IMR-90 (cell line): Measurements from ENCODE around the gene HNRNPH1. TPM values are rescaled to one million over a fixed set of nuclear protein-coding genes. Genes with fewer than 3 reads are reported as not detected.

Source experiments
- ATAC-seq: fragments of 200-7000 bp; cut with Tn5 transposase; 2 replicates; pipeline ENCODE4 v1.9.1; 2020; ENCODE audit warnings: low read depth, mild to moderate bottlenecking, moderate library complexity
- BruUV-seq: library from RNA; stranded (reverse); fragments of 400-500 nt; replicated peaks from 2 replicates; lab custom pipeline; 2021; lab: Mats Ljungman, UMichigan
- CTCF ChIA-PET: fragments of 300-600 bp; formaldehyde crosslinking; extraction: SDS; loops from one replicate; lab custom pipeline; 2021; ENCODE audit warnings: antibody characterized with exemption; lab: Yijun Ruan, JAX
- POLR2A ChIA-PET: fragments of 300-600 bp; sonication (Branson Sonifier 250); formaldehyde crosslinking; loops from one replicate; lab custom pipeline; 2022; ENCODE audit warnings: antibody characterized with exemption; ENCODE audit not compliant: unreplicated experiment; lab: Charles Lee
- DNase-seq: peaks from one replicate; pipeline ENCODE4 v3.0.0; 2013
- H2AFZ ChIP-seq: replicated peaks from 2 replicates; pipeline ENCODE3; 2013; ENCODE audit warnings: low read length, mild to moderate bottlenecking; ENCODE audit not compliant: poor library complexity
- H2AK5ac ChIP-seq: 2 replicates; pipeline ENCODE4 v1.6.1; 2013; ENCODE audit warnings: low read depth, low read length, inconsistent platforms
- H2AK9ac ChIP-seq: replicated peaks from 2 replicates; pipeline ENCODE3; 2013; ENCODE audit warnings: mild to moderate bottlenecking, low read depth, low read length, moderate library complexity; ENCODE audit not compliant: poor library complexity
- H2BK120ac ChIP-seq: 2 replicates; pipeline ENCODE4 v1.6.1; 2013; ENCODE audit warnings: low read depth, low read length, inconsistent platforms
- H2BK15ac ChIP-seq: 3 replicates; pipeline ENCODE4 v1.6.1; 2013; ENCODE audit warnings: low read depth, low read length, inconsistent platforms
- H2BK20ac ChIP-seq: 2 replicates; pipeline ENCODE4 v1.6.1; 2013; ENCODE audit warnings: low read depth, mild to moderate bottlenecking, inconsistent platforms, low read length, moderate library complexity
- H2BK5ac ChIP-seq: 2 replicates; pipeline ENCODE4 v1.6.1; 2013; ENCODE audit warnings: mild to moderate bottlenecking, low read depth, low read length, inconsistent platforms; ENCODE audit not compliant: poor library complexity, severe bottlenecking
- H3K14ac ChIP-seq: replicated peaks from 2 replicates; pipeline ENCODE4 v1.6.1; 2013; ENCODE audit warnings: low read depth, low read length, inconsistent platforms
- H3K18ac ChIP-seq: 2 replicates; pipeline ENCODE4 v1.6.1; 2013; ENCODE audit warnings: low read depth, low read length, control low read depth
- H3K23ac ChIP-seq: 2 replicates; pipeline ENCODE4 v1.6.1; 2013; ENCODE audit warnings: low read depth, low read length, inconsistent platforms
- H3K27ac ChIP-seq: 2 replicates; pipeline ENCODE4 v1.5.1; 2013; ENCODE audit warnings: mild to moderate bottlenecking, control low read depth, low read length; ENCODE audit not compliant: insufficient read depth
- H3K27me3 ChIP-seq: 2 replicates; pipeline ENCODE4 v1.6.1; 2013; ENCODE audit warnings: low read length; ENCODE audit not compliant: control insufficient read depth, insufficient read depth
- H3K36me3 ChIP-seq: 2 replicates; pipeline ENCODE4 v1.6.1; 2013; ENCODE audit warnings: low read length, mixed read lengths; ENCODE audit not compliant: control insufficient read depth, insufficient read depth
- H3K4ac ChIP-seq: 2 replicates; pipeline ENCODE4 v1.6.1; 2013; ENCODE audit warnings: low read depth, low read length, inconsistent platforms
- H3K4me1 ChIP-seq: 2 replicates; pipeline ENCODE4 v1.6.1; 2013; ENCODE audit warnings: low read length, mixed read lengths; ENCODE audit not compliant: control insufficient read depth, insufficient read depth
- H3K4me2 ChIP-seq: 2 replicates; pipeline ENCODE4 v1.6.1; 2013; ENCODE audit warnings: low read depth, mild to moderate bottlenecking, control low read depth, low read length, moderate library complexity
- H3K4me3 ChIP-seq: 2 replicates; pipeline ENCODE4 v1.5.1; 2013; ENCODE audit warnings: low read depth, mild to moderate bottlenecking, control low read depth, low read length, moderate library complexity; ENCODE audit not compliant: insufficient read depth
- H3K56ac ChIP-seq: 2 replicates; pipeline ENCODE4 v1.6.1; 2013; ENCODE audit warnings: low read length, inconsistent platforms; ENCODE audit not compliant: insufficient read depth; ENCODE audit errors: extremely low read depth
- H3K79me1 ChIP-seq, 2 experiments: 2 replicates each; pipeline ENCODE4 v1.6.1; 2013; ENCODE audit warnings: low read length in 2 of 2, inconsistent platforms in 1 of 2, low read depth in 1 of 2
- H3K9ac ChIP-seq: 2 replicates; pipeline ENCODE4 v1.6.1; 2013; ENCODE audit warnings: low read depth, low read length, control low read depth
- H3K9me1 ChIP-seq: 2 replicates; pipeline ENCODE4 v1.6.1; 2013; ENCODE audit warnings: low read length, inconsistent platforms; ENCODE audit not compliant: insufficient read depth
- H3K9me3 ChIP-seq: 2 replicates; pipeline ENCODE4 v1.6.1; 2013; ENCODE audit warnings: low read length; ENCODE audit not compliant: control insufficient read depth, insufficient read depth
- H4K20me1 ChIP-seq: 2 replicates; pipeline ENCODE4 v1.6.1; 2013; ENCODE audit warnings: low read length, inconsistent platforms; ENCODE audit not compliant: insufficient read depth
- H4K5ac ChIP-seq: 2 replicates; pipeline ENCODE4 v1.6.1; 2013; ENCODE audit warnings: mild to moderate bottlenecking, low read depth, low read length, control low read depth
- H4K8ac ChIP-seq, 2 experiments: 2 replicates each; pipeline ENCODE4 v1.6.1; 2013; ENCODE audit warnings: low read depth in 2 of 2, low read length in 2 of 2, control low read depth in 1 of 2, inconsistent platforms in 1 of 2
- H4K91ac ChIP-seq: 2 replicates; pipeline ENCODE4 v1.6.1; 2013; ENCODE audit warnings: low read depth, low read length, inconsistent platforms; ENCODE audit not compliant: insufficient read depth
- BHLHE40 ChIP-seq: fragments of 150-350 bp; IDR thresholded peaks from 2 replicates; pipeline ENCODE4 v1.6.1; 2016; ENCODE audit warnings: mild to moderate bottlenecking, low read depth, low read length
- CEBPB ChIP-seq: IDR thresholded peaks from 2 replicates; pipeline ENCODE4 v1.6.1; 2012; ENCODE audit warnings: low read depth, low read length, improper control_type of control experiment
- FOS ChIP-seq: fragments of 150-350 bp; IDR thresholded peaks from 2 replicates; pipeline ENCODE4 v1.6.1; 2016; ENCODE audit warnings: low read depth, low read length
- MAFK ChIP-seq: IDR thresholded peaks from 2 replicates; pipeline ENCODE4 v1.6.1; 2012; ENCODE audit warnings: low read depth, low read length, improper control_type of control experiment
- MAZ ChIP-seq: IDR thresholded peaks from 2 replicates; pipeline ENCODE4 v1.6.1; 2012; ENCODE audit warnings: low read depth, mild to moderate bottlenecking, low read length, improper control_type of control experiment, moderate library complexity, borderline replicate concordance
- MXI1 ChIP-seq: IDR thresholded peaks from 2 replicates; pipeline ENCODE4 v1.6.1; 2012; ENCODE audit warnings: low read depth, mild to moderate bottlenecking, low read length, moderate library complexity, borderline replicate concordance
- NFE2L2 ChIP-seq: fragments of 150-350 bp; IDR thresholded peaks from 2 replicates; pipeline ENCODE4 v1.6.1; 2016; ENCODE audit warnings: low read depth, mild to moderate bottlenecking, low read length
- POLR2A ChIP-seq: IDR thresholded peaks from 2 replicates; pipeline ENCODE4 v1.6.1; 2012; ENCODE audit warnings: mild to moderate bottlenecking, low read depth, low read length
- RAD21 ChIP-seq: IDR thresholded peaks from 2 replicates; pipeline ENCODE4 v1.6.1; 2012; ENCODE audit warnings: low read length, improper control_type of control experiment
- RFX5 ChIP-seq: IDR thresholded peaks from 2 replicates; pipeline ENCODE4 v1.8.0; 2012; ENCODE audit warnings: low read depth, mild to moderate bottlenecking, low read length, moderate library complexity
- SMC3 ChIP-seq: fragments of 150-350 bp; IDR thresholded peaks from 2 replicates; pipeline ENCODE4 v1.6.1; 2016; ENCODE audit warnings: low read depth, mild to moderate bottlenecking, antibody characterized with exemption, low read length, moderate library complexity
- WGBS, 2 experiments: methylation state at CpG; one replicate each; pipeline versions ENCODE4 v1.1.5 to v1.1.7; 2013; ENCODE audit warnings: missing lambda C conversion rate in 2 of 2; ENCODE audit not compliant: insufficient read length in 1 of 2; ENCODE audit errors: extremely low coverage in 2 of 2; 5-methylcytosine and 5-hydroxymethylcytosine counted together
- dilution Hi-C: fragments of 300-500 bp; cut with HindIII; formaldehyde crosslinking; loops from one replicate; pipeline ENCODE4 v1.14.3; 2018; ENCODE audit warnings: low sequenced_read_pairs; ENCODE audit not compliant: unreplicated experiment
- in situ Hi-C: fragments of 300-500 bp; cut with MboI; formaldehyde crosslinking; loops from 3 replicates; pipeline ENCODE4 v1.14.3; 2019; ENCODE audit warnings: low sequenced_read_pairs, inconsistent platforms, mixed read lengths
- intact Hi-C: fragments of 100-400 bp; cut with micrococcal nuclease; formaldehyde crosslinking; loops from 2 replicates; pipeline ENCODE4 v1.10.0; 2022
- polyA plus RNA-seq, 3 experiments: library from polyadenylated mRNA; depleted of rRNA; stranded (reverse); fragments of >200 nt; gene quantifications; 2 replicates each; pipeline ENCODE4 v1.2.3, GENCODE V29; 2012; ENCODE audit warnings: low replicate concordance in 1 of 3
- total RNA-seq: library from RNA; depleted of rRNA; stranded (reverse); fragments of >200 nt; gene quantifications from 2 replicates; pipeline ENCODE4 v1.2.3, GENCODE V29; 2012
- TF ChIP-seq, protein P1 (sequence below): fragments of 150-350 bp; IDR thresholded peaks from 2 replicates; pipeline ENCODE4 v1.6.1; 2016; ENCODE audit warnings: low read depth, mild to moderate bottlenecking, low read length, moderate library complexity, borderline replicate concordance
- TF ChIP-seq, protein P2 (sequence below): fragments of 150-350 bp; IDR thresholded peaks from 2 replicates; pipeline ENCODE4 v1.6.1; 2017; ENCODE audit warnings: mild to moderate bottlenecking, antibody characterized with exemption, low read length, low read depth

Gene HNRNPH1
- total and polyA plus RNA-seq, 2 of the 4 experiments (the other 2 are of a cell fraction): 288 to 300 TPM

DNA sequence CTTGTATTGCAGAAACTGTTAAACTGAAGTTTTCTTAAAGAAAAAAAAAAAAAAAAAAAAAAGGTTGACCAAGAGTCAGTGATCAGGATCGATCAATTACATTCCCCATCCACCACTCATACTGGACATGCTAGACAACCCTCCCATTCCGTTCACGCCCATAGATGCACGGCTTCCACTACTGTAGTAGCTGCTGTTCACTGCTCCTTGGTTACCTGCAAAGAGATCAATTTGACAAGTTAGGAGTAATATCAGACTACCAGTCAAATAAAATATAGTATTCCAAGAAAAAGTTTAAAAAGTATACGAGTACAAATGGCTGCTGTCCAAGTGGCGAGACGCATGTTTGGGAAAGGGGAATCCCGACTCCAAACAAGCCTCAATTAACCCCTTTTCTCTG, 8.7 kb downstream of the HNRNPH1 start:
- Histone ChIP-seq H3K27ac (no peak overlapping the region), H4K20me1 (peaks cover 96% of the 10 kb centered on the region), H3K4me2 (no peak overlapping the region), H3K18ac (no peak overlapping the region), H3K9ac (no peak overlapping the region), H2BK15ac (no peak overlapping the region), H4K8ac (no peak overlapping the region), H4K91ac (no peak overlapping the region), H2AFZ (no peak overlapping the region), H2BK5ac (no peak overlapping the region), H3K4me1 (peaks cover 6% of the 10 kb centered on the region), H3K9me1 (peaks cover 17% of the 10 kb centered on the region; the same call in 1 of the 2 replicates), H3K27me3 (no peaks in the 10 kb centered on the region), H3K79me1 (peaks cover 34 to 82% of the 10 kb centered on the region in 2 experiments), H2AK9ac (no peak overlapping the region), H2AK5ac (no peak overlapping the region), H3K56ac (no peak overlapping the region), H3K14ac (no peak overlapping the region), H3K9me3 (no peaks in the 10 kb centered on the region), H3K23ac (no peak overlapping the region), H4K5ac (no peak overlapping the region), H3K4ac (no peak overlapping the region), H3K36me3 (peaks cover 76% of the 10 kb centered on the region), H2BK20ac (no peak overlapping the region), H2BK120ac (no peak overlapping the region), H3K4me3 (no peak overlapping the region)
- dilution Hi-C loops (no loop called here), intact Hi-C loops (no loop called here), in situ Hi-C loops (no loop called here)
- ChIA-PET POLR2A (interaction anchor here (0.7 kb wide), 1 partner anchor 9 kb away, joined by 3 read pairs; no protein-coding TSS in a partner anchor), CTCF (interaction anchor here (0.6 to 1.2 kb wide), 3 partner anchors 9 to 470 kb away, joined by 3 to 4 read pairs (median 3); partner anchors contain the start of gene HNRNPH1)
- no peak for TF ChIP-seq NFE2L2
- TF ChIP-seq, protein P1, sequence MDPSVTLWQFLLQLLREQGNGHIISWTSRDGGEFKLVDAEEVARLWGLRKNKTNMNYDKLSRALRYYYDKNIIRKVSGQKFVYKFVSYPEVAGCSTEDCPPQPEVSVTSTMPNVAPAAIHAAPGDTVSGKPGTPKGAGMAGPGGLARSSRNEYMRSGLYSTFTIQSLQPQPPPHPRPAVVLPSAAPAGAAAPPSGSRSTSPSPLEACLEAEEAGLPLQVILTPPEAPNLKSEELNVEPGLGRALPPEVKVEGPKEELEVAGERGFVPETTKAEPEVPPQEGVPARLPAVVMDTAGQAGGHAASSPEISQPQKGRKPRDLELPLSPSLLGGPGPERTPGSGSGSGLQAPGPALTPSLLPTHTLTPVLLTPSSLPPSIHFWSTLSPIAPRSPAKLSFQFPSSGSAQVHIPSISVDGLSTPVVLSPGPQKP: no peak
- TF ChIP-seq POLR2A: no peak
- no peak for TF ChIP-seq MXI1
- TF ChIP-seq FOS: no peak
- TF ChIP-seq MAZ: no peak
- no peak for TF ChIP-seq RAD21
- TF ChIP-seq, protein P2, sequence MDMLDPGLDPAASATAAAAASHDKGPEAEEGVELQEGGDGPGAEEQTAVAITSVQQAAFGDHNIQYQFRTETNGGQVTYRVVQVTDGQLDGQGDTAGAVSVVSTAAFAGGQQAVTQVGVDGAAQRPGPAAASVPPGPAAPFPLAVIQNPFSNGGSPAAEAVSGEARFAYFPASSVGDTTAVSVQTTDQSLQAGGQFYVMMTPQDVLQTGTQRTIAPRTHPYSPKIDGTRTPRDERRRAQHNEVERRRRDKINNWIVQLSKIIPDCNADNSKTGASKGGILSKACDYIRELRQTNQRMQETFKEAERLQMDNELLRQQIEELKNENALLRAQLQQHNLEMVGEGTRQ: no peak
- TF ChIP-seq BHLHE40: no peak
- TF ChIP-seq MAFK: no peak
- no peak for TF ChIP-seq RFX5
- TF ChIP-seq SMC3: no peak
- no peak for TF ChIP-seq CEBPB
- WGBS, 2 experiments: no CpG with 5 or more reads among the region's 8 CpGs
- ATAC-seq: no peak
- no peak for DNase-seq
- BruUV-seq: no TSS peak
